GM18907 (cell line): Measurements from ENCODE around the gene ZNF550.
"Not testable (repeated sequence)": the region's sequence is repeated elsewhere in the genome, so short reads cannot be mapped to it uniquely, and the experiment has no call there.

ENCODE experiments used
- ATAC-seq: cut with Tn5 transposase; IDR thresholded peaks from one replicate; pipeline ENCODE4 v1.9.1; 2021; ENCODE audit warnings: mild to moderate bottlenecking, moderate library complexity; ENCODE audit not compliant: unreplicated experiment

ZNF550 gene

DNA sequence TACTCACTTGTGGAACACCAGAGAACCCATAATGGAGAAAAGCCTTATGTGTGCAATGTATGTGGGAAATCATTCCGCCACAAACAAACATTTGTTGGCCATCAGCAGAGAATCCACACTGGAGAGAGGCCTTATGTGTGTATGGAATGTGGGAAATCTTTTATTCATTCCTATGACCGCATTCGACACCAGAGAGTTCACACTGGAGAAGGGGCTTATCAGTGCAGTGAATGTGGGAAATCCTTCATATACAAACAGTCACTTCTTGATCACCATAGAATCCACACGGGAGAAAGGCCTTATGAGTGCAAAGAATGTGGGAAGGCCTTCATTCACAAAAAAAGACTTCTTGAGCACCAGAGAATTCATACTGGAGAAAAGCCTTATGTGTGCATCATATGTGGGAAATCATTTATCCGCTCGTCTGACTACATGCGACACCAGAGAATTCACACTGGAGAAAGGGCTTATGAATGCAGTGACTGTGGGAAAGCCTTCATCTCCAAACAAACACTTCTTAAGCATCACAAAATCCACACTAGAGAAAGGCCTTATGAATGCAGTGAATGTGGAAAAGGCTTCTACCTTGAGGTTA, 21.6 kb downstream of the ZNF550 start:
- no peak for ATAC-seq

DNA sequence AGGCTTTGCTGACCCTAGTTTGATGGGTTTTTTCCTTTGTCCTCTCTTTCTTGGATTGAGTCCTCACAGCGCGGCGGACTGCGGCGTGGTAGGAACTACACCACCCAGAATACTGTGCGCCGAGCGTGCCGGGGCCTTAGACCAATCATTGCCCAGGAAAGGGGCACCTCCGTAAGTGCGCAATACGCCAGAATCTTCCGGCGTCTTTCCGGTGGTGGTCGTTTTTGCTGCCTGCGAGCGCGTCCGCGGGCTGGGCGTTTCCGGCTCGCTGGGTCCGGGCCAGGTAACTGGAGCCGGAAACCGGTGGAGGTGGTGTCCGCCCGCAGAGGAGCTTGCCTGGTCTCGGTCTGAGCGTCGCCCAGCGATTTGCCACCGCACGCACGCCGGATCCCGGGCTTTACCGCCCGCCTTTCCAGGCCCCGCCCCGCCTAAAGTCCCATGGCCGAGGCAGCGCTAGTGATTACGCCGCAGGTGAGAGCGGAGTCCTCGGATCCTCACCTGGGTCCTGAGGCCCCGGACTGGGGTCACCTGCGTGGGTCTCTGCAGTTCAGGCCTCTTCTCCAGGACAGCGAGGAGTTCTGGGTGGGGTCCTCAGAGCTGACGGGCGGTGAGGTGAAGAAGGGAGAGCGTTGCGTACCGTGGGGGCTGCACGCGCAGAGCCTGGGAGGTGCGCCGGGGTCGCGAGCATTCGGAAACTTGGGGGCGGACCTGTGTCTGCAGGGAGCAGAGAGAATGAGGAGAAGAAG, 32.4 kb downstream of the ZNF550 start, which contains the start of gene ZNF549:
ZNF549 (plus strand) TSS at position 221 of the 746 bp plus-strand sequence; CDS start at position 439, 218 bp downstream.
- ATAC-seq: peak; percentile 98

GRCh38 chr19:57518021-57518420, 41.6 kb downstream of the ZNF550 start:
- ATAC-seq: not testable (repeated sequence)

DNA sequence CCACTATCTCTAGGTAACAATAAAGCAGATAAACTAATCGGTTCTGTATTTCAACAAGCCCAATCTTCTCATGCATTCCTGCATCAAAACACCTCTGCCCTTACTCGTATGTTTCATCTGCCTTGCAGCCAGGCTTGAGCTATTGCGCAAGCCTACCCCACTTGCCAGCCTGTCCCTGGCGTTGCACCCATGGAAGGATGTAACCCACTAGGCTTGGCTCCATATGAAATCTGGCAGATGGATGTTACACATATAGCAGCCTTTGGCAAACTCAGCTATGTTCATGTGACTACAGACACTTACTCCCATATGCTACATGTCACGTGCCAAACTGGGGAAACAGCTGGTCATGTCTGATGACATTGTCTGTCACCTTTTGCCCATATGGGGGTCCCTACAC, 44.4 kb downstream of the ZNF550 start:
- ATAC-seq: no peak

- ATAC-seq: no peak
Measured at GRCh38 chr19:57512845-57513244, 46.8 kb downstream of the ZNF550 start.

- ATAC-seq: no peak
Measured at GRCh38 chr19:57511484-57511883, 48.2 kb downstream of the ZNF550 start.

DNA sequence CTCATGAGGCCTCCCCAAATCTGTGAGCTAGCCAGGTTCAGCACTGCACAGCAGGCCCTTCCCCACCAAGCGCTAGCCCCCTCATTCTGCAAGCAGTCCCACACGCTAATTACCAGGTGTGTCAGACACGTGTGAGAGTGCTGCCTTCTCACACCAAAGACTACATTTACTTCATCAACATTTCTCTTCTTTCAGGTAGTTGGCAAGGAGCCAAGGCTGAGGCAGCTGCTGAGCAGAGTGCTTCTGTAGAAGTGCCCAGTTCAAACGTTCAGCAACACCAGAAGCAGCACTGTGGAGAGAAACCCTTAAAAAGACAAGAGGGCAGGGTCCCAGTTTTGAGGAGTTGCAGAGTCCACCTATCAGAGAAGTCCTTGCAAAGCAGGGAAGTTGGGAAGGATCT, 53.5 kb downstream of the ZNF550 start:
- ATAC-seq: no peak

GRCh38 chr19:57500400-57500799, 59.3 kb downstream of the ZNF550 start:
- ATAC-seq: not testable (repeated sequence)

GRCh38 chr19:57499680-57500395, 59.8 kb downstream of the ZNF550 start, which contains the start of gene ZNF773:
TSS of gene ZNF773 (plus strand) at chr19:57499938. CDS start at chr19:57500081, 143 bp downstream.
- ATAC-seq: peak; percentile 98

DNA sequence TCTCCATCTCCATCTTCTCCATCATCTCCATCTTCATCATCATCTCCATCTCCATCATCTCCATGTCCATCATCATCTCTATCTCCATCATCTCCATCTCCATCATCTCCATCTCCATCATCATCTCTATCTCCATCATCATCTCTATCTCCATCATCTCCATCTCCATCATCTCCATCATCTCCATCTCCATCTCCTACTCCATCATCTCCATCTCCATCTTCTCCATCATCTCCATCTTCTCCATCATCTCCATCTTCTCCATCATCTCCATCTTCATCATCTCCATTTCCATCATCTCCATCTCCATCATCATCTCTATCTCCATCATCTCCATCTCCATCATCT, 60.4 kb downstream of the ZNF550 start:
- ATAC-seq: not testable (repeated sequence)

GRCh38 chr19:57488299-57488644, 71.4 kb downstream of the ZNF550 start:
- ATAC-seq: not testable (repeated sequence)

DNA sequence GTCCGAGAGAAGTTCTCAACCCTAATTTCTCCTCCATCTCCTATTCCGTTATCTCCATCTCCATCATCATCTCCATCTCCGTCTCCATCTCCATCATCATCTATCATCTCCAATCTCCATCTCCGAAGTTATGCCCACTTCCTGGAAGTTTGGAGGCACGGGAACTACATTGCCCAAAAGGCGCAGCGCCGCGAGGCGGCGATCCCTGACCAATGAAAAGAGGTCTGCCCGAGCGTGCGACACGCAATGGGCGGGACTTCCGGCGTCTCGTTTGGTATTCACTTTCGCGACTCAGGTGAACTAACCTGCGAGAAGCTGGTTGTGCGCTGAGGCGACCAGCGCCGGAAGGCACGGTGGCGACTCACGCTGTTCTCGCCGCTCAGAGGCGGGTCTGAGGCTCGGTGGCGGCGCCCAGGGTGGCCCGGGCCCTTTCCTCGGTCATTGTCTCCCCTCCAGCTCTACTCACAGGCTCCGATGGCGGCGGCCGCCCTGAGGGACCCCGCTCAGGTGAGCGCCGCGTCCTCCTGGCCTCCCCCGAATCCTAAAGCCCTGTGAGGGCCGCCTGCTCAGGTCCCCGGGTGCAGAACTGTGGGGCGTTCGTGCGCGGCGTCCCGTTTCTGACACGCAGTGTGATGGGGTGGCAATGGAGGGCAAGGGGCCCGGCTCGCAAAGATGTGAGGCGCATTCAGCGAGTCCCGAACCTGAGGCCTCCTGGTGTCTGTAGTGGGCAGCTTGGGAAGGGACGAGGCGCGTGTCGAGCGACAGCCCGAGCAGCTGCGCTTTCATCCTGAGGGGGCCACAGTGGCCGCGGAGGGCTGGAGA, 72.0 kb downstream of the ZNF550 start, which contains the start of gene ZNF419:
ZNF419 (plus strand) TSS at position 274 of the 822 bp plus-strand sequence; CDS start at position 475, 201 bp downstream.
- ATAC-seq: peak; percentile 96
